ENCODE measurements around the gene ASZ1. TPM values are rescaled to one million over a fixed set of nuclear protein-coding genes. Genes with fewer than 3 reads are reported as not detected.

The ASZ1 gene
- total RNA-seq, 1 experiment from 2014 or later, result not detected

DNA sequence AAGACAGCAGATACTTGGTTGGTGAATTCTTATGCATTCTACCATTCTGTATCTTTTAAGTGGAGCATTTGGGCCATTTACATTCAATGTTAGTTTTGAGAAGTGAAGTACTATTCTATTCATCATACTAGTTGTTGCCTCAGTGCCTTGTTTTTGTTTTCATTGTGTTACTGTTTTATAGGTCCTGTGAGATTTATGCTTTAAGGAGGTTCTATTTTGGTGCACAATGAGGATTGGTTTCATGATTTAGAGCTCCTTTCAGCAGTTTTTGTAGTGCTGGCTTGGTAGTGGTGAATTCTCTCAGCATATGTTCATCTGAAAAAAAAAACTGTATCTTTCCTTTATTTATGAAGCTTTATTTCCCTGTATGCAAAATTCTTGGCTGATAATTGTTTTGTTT, 81.1 kb downstream of the ASZ1 start:
- no peaks in the 10 kb centered on the region for H4K20me1 ChIP-seq (ENCODE audit: control insufficient read depth, insufficient read depth, insufficient read length)
- H3K79me1 ChIP-seq (ENCODE audit: insufficient read depth, low read depth, low read length, poor library complexity, severe bottlenecking), result no peaks in the 10 kb centered on the region
- no peak overlapping the region for H3K4ac ChIP-seq (ENCODE audit: low read depth, low read length)
- Mint-ChIP-seq H3K36me3 (ENCODE audit: insufficient read depth in 1 of 3, low read depth in 3 of 3) (no peaks in the 10 kb centered on the region), H3K27ac (no peak overlapping the region), H3K4me1 (peaks cover 7 to 9% of the 10 kb centered on the region in 2 experiments), H3K4me3 (no peak overlapping the region), H3K27me3 (ENCODE audit: low read depth) (peaks cover 8% of the 10 kb centered on the region), H3K9me3 (no peaks in the 10 kb centered on the region)
- DNase-seq, result no peak
- H3K56ac ChIP-seq (ENCODE audit: insufficient read length, low read depth, low read length), result no peak overlapping the region
- no peak overlapping the region for H3K4me2 ChIP-seq (ENCODE audit: insufficient read depth, insufficient read length, low read length)
- H3K27me3 ChIP-seq (ENCODE audit: insufficient read depth, low read length), result no peaks in the 10 kb centered on the region
- H2BK12ac ChIP-seq (ENCODE audit: insufficient read length, low read depth, low read length), result no peak overlapping the region
- H2BK120ac ChIP-seq (ENCODE audit: low read depth, low read length, poor library complexity, severe bottlenecking), result no peak overlapping the region
- H3K23me2 ChIP-seq (ENCODE audit: insufficient read length, low read depth, low read length, poor library complexity, severe bottlenecking), result no peaks in the 10 kb centered on the region
- H4K8ac ChIP-seq (replicated peaks; ENCODE audit: insufficient read length, low read depth, low read length), result no peak overlapping the region
- H3K23ac ChIP-seq (ENCODE audit: insufficient read length, low read depth, low read length), result no peak overlapping the region
- TF ChIP-seq, protein P1, sequence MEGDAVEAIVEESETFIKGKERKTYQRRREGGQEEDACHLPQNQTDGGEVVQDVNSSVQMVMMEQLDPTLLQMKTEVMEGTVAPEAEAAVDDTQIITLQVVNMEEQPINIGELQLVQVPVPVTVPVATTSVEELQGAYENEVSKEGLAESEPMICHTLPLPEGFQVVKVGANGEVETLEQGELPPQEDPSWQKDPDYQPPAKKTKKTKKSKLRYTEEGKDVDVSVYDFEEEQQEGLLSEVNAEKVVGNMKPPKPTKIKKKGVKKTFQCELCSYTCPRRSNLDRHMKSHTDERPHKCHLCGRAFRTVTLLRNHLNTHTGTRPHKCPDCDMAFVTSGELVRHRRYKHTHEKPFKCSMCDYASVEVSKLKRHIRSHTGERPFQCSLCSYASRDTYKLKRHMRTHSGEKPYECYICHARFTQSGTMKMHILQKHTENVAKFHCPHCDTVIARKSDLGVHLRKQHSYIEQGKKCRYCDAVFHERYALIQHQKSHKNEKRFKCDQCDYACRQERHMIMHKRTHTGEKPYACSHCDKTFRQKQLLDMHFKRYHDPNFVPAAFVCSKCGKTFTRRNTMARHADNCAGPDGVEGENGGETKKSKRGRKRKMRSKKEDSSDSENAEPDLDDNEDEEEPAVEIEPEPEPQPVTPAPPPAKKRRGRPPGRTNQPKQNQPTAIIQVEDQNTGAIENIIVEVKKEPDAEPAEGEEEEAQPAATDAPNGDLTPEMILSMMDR (conservative IDR thresholded peaks at IDR 0.05), result no peak
- H4K91ac ChIP-seq (ENCODE audit: insufficient read length, low read depth, low read length), result no peak overlapping the region
- H3K9ac ChIP-seq (ENCODE audit: extremely low read depth, insufficient read length, low read length), result no peak overlapping the region
- H3K14ac ChIP-seq (ENCODE audit: insufficient read depth, low read length), result no peak overlapping the region
- H3K9me3 ChIP-seq (ENCODE audit: control insufficient read depth, low read depth, low read length), result no peaks in the 10 kb centered on the region
- no peak overlapping the region for H2AFZ ChIP-seq (ENCODE audit: low read length)
- no peaks in the 10 kb centered on the region for H3K4me1 ChIP-seq (ENCODE audit: insufficient read depth, low read length)
- no peak overlapping the region for H2BK5ac ChIP-seq (ENCODE audit: insufficient read length, low read length)
- H2BK15ac ChIP-seq (ENCODE audit: low read depth, low read length), result no peak overlapping the region
- H3K27ac ChIP-seq (ENCODE audit: insufficient read length, low read depth, low read length), result no peak overlapping the region
- no peak overlapping the region for H3K18ac ChIP-seq (ENCODE audit: insufficient read length, low read depth, low read length)
- H3T11ph ChIP-seq (ENCODE audit: low read length), result no peak overlapping the region
- H2AK5ac ChIP-seq (ENCODE audit: insufficient read length, low read length), result no peak overlapping the region
- no peak overlapping the region for H2BK20ac ChIP-seq (ENCODE audit: low read depth, low read length, poor library complexity, severe bottlenecking)
- H4K5ac ChIP-seq (ENCODE audit: insufficient read length, low read depth, low read length), result no peak overlapping the region
- no peaks in the 10 kb centered on the region for H3K79me2 ChIP-seq (ENCODE audit: insufficient read depth, low read length)
